ENCODE results near the gene ZNF329.

GRCh38 chr19:58145849-58146248, 4.7 kb downstream of the ZNF329 start:
- TF ChIP-seq CTCF (IDR thresholded peaks at IDR 0.05; ENCODE audit: insufficient read depth, low read depth, low read length) (no peak), EZH2 (IDR thresholded peaks at IDR 0.05; ENCODE audit: insufficient read depth, low read length) (no peak)
